Activated T-cell treated with anti-CD3 and anti-CD28 coated beads, Interleukin-2, amount 50 U/mL, for 4 hours (primary cell): Measurements from ENCODE around the gene PRSS8. TPM values are rescaled to one million over a fixed set of nuclear protein-coding genes. Genes with fewer than 3 reads are reported as not detected.
"Not testable (repeated sequence)": the region's sequence is repeated elsewhere in the genome, so short reads cannot be mapped to it uniquely, and the experiment has no call there.

Experiments
- ATAC-seq, 2 donors: fragments of 200-7000 bp; cut with Tn5 transposase; one replicate each; pipeline ENCODE4 v1.10.0; 2021
- DNase-seq: peaks from one replicate; pipeline ENCODE4 v3.0.0-alpha.2; 2020
- H3K27me3 Mint-ChIP-seq: one replicate; pipeline ENCODE4 v1.8.0; 2021; ENCODE audit warnings: low read depth, mixed read lengths
- H3K36me3 Mint-ChIP-seq: one replicate; pipeline ENCODE4 v1.8.0; 2022; ENCODE audit warnings: mixed read lengths; ENCODE audit not compliant: insufficient read depth
- H3K4me1 Mint-ChIP-seq: one replicate; pipeline ENCODE4 v1.8.0; 2021; ENCODE audit warnings: low read depth, mixed read lengths
- H3K4me3 Mint-ChIP-seq: one replicate; pipeline ENCODE4 v1.8.0; 2021; ENCODE audit warnings: mild to moderate bottlenecking, moderate library complexity, mixed read lengths
- H3K9me3 Mint-ChIP-seq: one replicate; pipeline ENCODE4 v1.8.0; 2021; ENCODE audit warnings: mixed read lengths
- total RNA-seq, 3 donors: library from RNA; stranded (reverse); gene quantifications; one replicate each; pipeline ENCODE4 v1.2.1, GENCODE V29; 2021

PRSS8 gene
- total RNA-seq, 3 donors from 2014 or later, result 0.11 to 0.58 (median 0.38) TPM

- ATAC-seq (no peak), DNase-seq (no peak)
- no peaks in the 10 kb centered on the region for H3K9me3 Mint-ChIP-seq
- no peak overlapping the region for H3K4me3 Mint-ChIP-seq
- H3K4me1 Mint-ChIP-seq, result peaks cover 5% of the 10 kb centered on the region
- H3K36me3 Mint-ChIP-seq, result no peaks in the 10 kb centered on the region
- H3K27me3 Mint-ChIP-seq, result no peaks in the 10 kb centered on the region
Measured at GRCh38 chr16:31138621-31139578, 3.4 kb upstream of the PRSS8 start.

DNA sequence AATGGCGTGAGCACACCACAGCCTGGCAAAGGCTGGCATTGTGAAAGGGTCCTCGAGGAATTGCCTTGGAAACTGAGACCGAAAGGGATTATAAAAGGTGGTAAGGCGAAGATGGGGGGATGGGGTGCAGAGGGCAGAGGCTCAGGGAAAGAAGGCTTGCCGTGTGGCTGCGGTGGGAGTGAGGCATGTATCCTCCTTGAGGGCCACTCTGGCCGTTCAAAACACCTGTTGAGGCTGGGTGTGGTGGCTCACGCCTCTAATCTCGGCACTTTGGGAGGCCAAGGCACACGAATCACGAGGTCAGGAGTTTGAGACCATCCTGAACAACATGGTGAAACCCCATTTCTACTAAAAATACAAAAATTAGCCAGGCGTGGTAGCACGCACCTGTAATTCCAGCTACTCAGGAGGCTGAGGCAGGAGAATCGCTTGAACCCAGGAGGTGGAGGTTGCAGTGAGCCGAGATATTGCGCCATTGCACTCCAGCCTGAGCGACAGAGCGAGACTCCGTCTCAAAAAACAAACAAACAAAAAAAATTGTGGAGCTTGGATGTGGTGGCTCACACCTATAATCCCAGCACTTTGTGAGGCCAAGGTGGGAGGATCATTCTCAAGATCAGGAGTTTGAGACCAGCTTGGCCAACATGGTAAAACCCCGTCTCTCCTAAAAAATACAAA, 1.4 kb upstream of the PRSS8 start:
- H3K4me3 Mint-ChIP-seq, H3K27me3 Mint-ChIP-seq, H3K9me3 Mint-ChIP-seq, H3K4me1 Mint-ChIP-seq, H3K36me3 Mint-ChIP-seq, DNase-seq, ATAC-seq: not testable (repeated sequence)

GRCh38 chr16:31136287-31136662, 748 bp upstream of the PRSS8 start:
- Mint-ChIP-seq H3K9me3 (no peaks in the 10 kb centered on the region), H3K4me1 (no peaks in the 10 kb centered on the region), H3K27me3 (no peaks in the 10 kb centered on the region), H3K36me3 (no peaks in the 10 kb centered on the region), H3K4me3 (no peak overlapping the region)
- no peak for DNase-seq
- no peak for ATAC-seq

- H3K9me3 Mint-ChIP-seq, result no peaks in the 10 kb centered on the region
- ATAC-seq, result no peak
- no peak overlapping the region for H3K4me3 Mint-ChIP-seq
- peaks cover 4% of the 10 kb centered on the region for H3K36me3 Mint-ChIP-seq
- no peaks in the 10 kb centered on the region for H3K4me1 Mint-ChIP-seq
- no peak for DNase-seq
- no peaks in the 10 kb centered on the region for H3K27me3 Mint-ChIP-seq
Measured at GRCh38 chr16:31134625-31135534, 647 bp downstream of the PRSS8 start.

GRCh38 chr16:31134091-31134571, 1.4 kb downstream of the PRSS8 start:
- no peak for ATAC-seq
- Mint-ChIP-seq H3K4me3 (no peak overlapping the region), H3K9me3 (no peaks in the 10 kb centered on the region), H3K27me3 (no peaks in the 10 kb centered on the region), H3K36me3 (peaks cover 4% of the 10 kb centered on the region), H3K4me1 (no peaks in the 10 kb centered on the region)
- no peak for DNase-seq

- Mint-ChIP-seq H3K9me3 (no peaks in the 10 kb centered on the region), H3K4me3 (no peak overlapping the region), H3K27me3 (no peaks in the 10 kb centered on the region), H3K36me3 (peaks cover 4% of the 10 kb centered on the region), H3K4me1 (no peaks in the 10 kb centered on the region)
- ATAC-seq (no peak), DNase-seq (no peak)
Measured at GRCh38 chr16:31133046-31133501, 2.5 kb downstream of the PRSS8 start.

- H3K27me3 Mint-ChIP-seq, result no peaks in the 10 kb centered on the region
- no peaks in the 10 kb centered on the region for H3K9me3 Mint-ChIP-seq
- no peaks in the 10 kb centered on the region for H3K4me1 Mint-ChIP-seq
- DNase-seq, result no peak
- peaks cover 10% of the 10 kb centered on the region for H3K36me3 Mint-ChIP-seq
- ATAC-seq, result no peak
- H3K4me3 Mint-ChIP-seq, result no peak overlapping the region
Measured at GRCh38 chr16:31132303-31132979, 3.1 kb downstream of the PRSS8 start.

GRCh38 chr16:31131841-31132271, 3.7 kb downstream of the PRSS8 start:
- no peak for DNase-seq
- Mint-ChIP-seq H3K4me3 (no peak overlapping the region), H3K4me1 (no peaks in the 10 kb centered on the region), H3K27me3 (no peaks in the 10 kb centered on the region), H3K9me3 (no peaks in the 10 kb centered on the region), H3K36me3 (peaks cover 10% of the 10 kb centered on the region)
- ATAC-seq, result no peak

DNA sequence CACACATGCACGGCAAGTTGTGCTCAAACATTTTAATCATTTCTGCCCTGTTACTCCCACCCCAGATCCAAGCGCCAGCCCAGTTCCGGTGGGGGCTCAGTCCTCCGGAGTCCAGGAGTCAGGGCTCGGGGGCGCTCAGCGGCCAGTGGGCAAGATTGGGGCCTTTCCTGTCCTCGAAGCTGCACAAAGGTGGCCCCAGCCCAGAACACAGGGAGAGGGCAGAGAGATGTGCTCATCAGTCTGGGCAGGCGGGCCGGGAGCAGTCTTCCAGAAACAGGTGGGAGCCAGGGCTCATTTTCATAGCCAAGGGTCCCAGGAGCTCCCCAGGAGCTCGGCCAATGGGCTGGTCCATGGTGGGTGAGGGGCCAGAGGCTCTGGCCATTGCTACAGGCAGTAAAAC, 4.1 kb downstream of the PRSS8 start:
- Mint-ChIP-seq H3K27me3 (no peaks in the 10 kb centered on the region), H3K4me1 (no peaks in the 10 kb centered on the region), H3K4me3 (no peak overlapping the region), H3K36me3 (peaks cover 10% of the 10 kb centered on the region), H3K9me3 (no peaks in the 10 kb centered on the region)
- DNase-seq (no peak), ATAC-seq (no peak)

GRCh38 chr16:31130899-31131298, 4.6 kb downstream of the PRSS8 start:
- H3K9me3 Mint-ChIP-seq, result no peaks in the 10 kb centered on the region
- H3K4me1 Mint-ChIP-seq, result no peaks in the 10 kb centered on the region
- peaks cover 15% of the 10 kb centered on the region for H3K36me3 Mint-ChIP-seq
- no peaks in the 10 kb centered on the region for H3K27me3 Mint-ChIP-seq
- no peak for ATAC-seq
- no peak for DNase-seq
- H3K4me3 Mint-ChIP-seq, result no peak overlapping the region

GRCh38 chr16:31130336-31130891, 5.1 kb downstream of the PRSS8 start:
- Mint-ChIP-seq H3K4me1 (no peaks in the 10 kb centered on the region), H3K27me3 (no peaks in the 10 kb centered on the region), H3K36me3 (peaks cover 19% of the 10 kb centered on the region), H3K9me3 (no peaks in the 10 kb centered on the region), H3K4me3 (no peak overlapping the region)
- DNase-seq (no peak), ATAC-seq (no peak)

GRCh38 chr16:31129568-31130335, 5.8 kb downstream of the PRSS8 start:
- no peaks in the 10 kb centered on the region for H3K4me1 Mint-ChIP-seq
- no peaks in the 10 kb centered on the region for H3K9me3 Mint-ChIP-seq
- DNase-seq (no peak), ATAC-seq (no peak)
- peaks cover 19% of the 10 kb centered on the region for H3K36me3 Mint-ChIP-seq
- no peak overlapping the region for H3K4me3 Mint-ChIP-seq
- no peaks in the 10 kb centered on the region for H3K27me3 Mint-ChIP-seq
